HCT116 (cell line): ENCODE data around the gene SHISAL2B. TPM values are rescaled to one million over a fixed set of nuclear protein-coding genes. Genes with fewer than 3 reads are reported as not detected.

ENCODE experiments used
- ATAC-seq: fragments of 200-7000 bp; cut with Tn5 transposase; 2 replicates; pipeline ENCODE4 v1.9.1; 2020; ENCODE audit warnings: mild to moderate bottlenecking, moderate library complexity
- BruUV-seq: library from RNA; stranded (reverse); fragments of 400-500 nt; replicated peaks from 2 replicates; lab custom pipeline; 2021; lab: Mats Ljungman, UMichigan
- CTCF ChIA-PET: fragments of 300-600 bp; sonication (Branson Sonifier 250); formaldehyde crosslinking; loops from one replicate; lab custom pipeline; 2021; ENCODE audit warnings: antibody characterized with exemption; lab: Charles Lee
- POLR2A ChIA-PET: fragments of 300-600, 350-600 bp; sonication (Branson Sonifier 250); formaldehyde crosslinking; loops from one replicate; lab custom pipeline; 2021; ENCODE audit warnings: antibody characterized with exemption; lab: Charles Lee
- RAD21 ChIA-PET, 2 experiments: fragments of 300-600 bp; sonication (Branson Sonifier 250); formaldehyde crosslinking; loops; one replicate each; lab custom pipeline; 2023; ENCODE audit warnings: low total read pairs in 2 of 2; ENCODE audit not compliant: uncharacterized antibody in 2 of 2, unreplicated experiment in 2 of 2, low non-redundant PET in 1 of 2; lab: Charles Lee
- DNase-seq: peaks from one replicate; pipeline ENCODE4 v3.0.0-alpha.2; 2010; ENCODE audit warnings: low read depth, low spot score
- H2AFZ ChIP-seq: fragments of 200-600 bp; shearing (Covaris generic), sonication (generic); 2 replicates; pipeline ENCODE4 v1.6.1; 2017; ENCODE audit warnings: low read depth, mixed run types, mixed read lengths, antibody characterized with exemption, low read length; ENCODE audit not compliant: poor library complexity, severe bottlenecking
- H3K27ac ChIP-seq: 2 replicates; pipeline ENCODE4 v1.5.1; 2012; ENCODE audit warnings: low read depth, low read length
- H3K27me3 ChIP-seq: fragments of 200-600 bp; sonication (generic); 2 replicates; pipeline ENCODE4 v1.6.1; 2016; ENCODE audit warnings: mixed run types, low read length, mixed read lengths; ENCODE audit not compliant: insufficient read depth
- H3K36me3 ChIP-seq, 2 experiments: fragments of 200-500 bp in 1 of 2; fragments of 200-600 bp in 1 of 2; sonication (Bioruptor generic) in 1 of 2; sonication (generic) in 1 of 2; 2 replicates each; pipeline versions ENCODE4 v1.5.1 to v1.6.1; 2014 to 2016; ENCODE audit warnings: low read length in 2 of 2, inconsistent platforms in 1 of 2, mixed read lengths in 1 of 2, mixed run types in 1 of 2; ENCODE audit not compliant: insufficient read depth in 2 of 2, control insufficient read depth in 1 of 2
- H3K4me1 ChIP-seq, 2 experiments: fragments of 200-600 bp in 1 of 2; sonication (generic) in 1 of 2; 2 replicates each; pipeline versions ENCODE4 v1.5.1 to v1.6.1; 2012 to 2017; ENCODE audit warnings: low read length in 2 of 2, inconsistent platforms in 1 of 2, mild to moderate bottlenecking in 1 of 2, mixed read lengths in 1 of 2, mixed run types in 1 of 2, moderate library complexity in 1 of 2; ENCODE audit not compliant: insufficient read depth in 2 of 2, control insufficient read depth in 1 of 2
- H3K4me2 ChIP-seq: fragments of 200-600 bp; sonication (generic); 2 replicates; pipeline ENCODE4 v1.6.1; 2017; ENCODE audit warnings: mixed run types, low read length, mixed read lengths
- H3K4me3 ChIP-seq, 2 experiments: fragments of 200-600 bp in 1 of 2; sonication (generic) in 1 of 2; replicated peaks in 1 of 2; 2 replicates each; pipeline ENCODE4 v1.5.1; 2011 to 2016; ENCODE audit warnings: low read length in 2 of 2, control low read depth in 1 of 2, low read depth in 1 of 2, mild to moderate bottlenecking in 1 of 2, mixed read lengths in 1 of 2, mixed run types in 1 of 2
- H3K79me2 ChIP-seq: fragments of 200-600 bp; sonication (generic); 2 replicates; pipeline ENCODE4 v1.6.1; 2017; ENCODE audit warnings: mild to moderate bottlenecking, mixed run types, low read length, moderate library complexity, mixed read lengths; ENCODE audit not compliant: insufficient read depth
- H3K9ac ChIP-seq: fragments of 200-600 bp; sonication (generic); 2 replicates; pipeline ENCODE4 v1.6.1; 2016; ENCODE audit warnings: low read length, mixed read lengths
- H3K9me2 ChIP-seq: fragments of 200-600 bp; sonication (generic), shearing (Covaris generic); 2 replicates; pipeline ENCODE4 v1.6.1; 2017; ENCODE audit warnings: mixed run types, mild to moderate bottlenecking, moderate library complexity; ENCODE audit not compliant: insufficient read depth
- H3K9me3 ChIP-seq, 2 experiments: fragments of 200-500 bp in 1 of 2; fragments of 200-600 bp in 1 of 2; sonication (Bioruptor generic) in 1 of 2; sonication (generic) in 1 of 2; 2 replicates each; pipeline ENCODE4 v1.6.1; 2014 to 2017; ENCODE audit warnings: low read length in 2 of 2, mixed read lengths in 2 of 2, inconsistent platforms in 1 of 2, low read depth in 1 of 2, mild to moderate bottlenecking in 1 of 2, mixed run types in 1 of 2, moderate library complexity in 1 of 2; ENCODE audit not compliant: control insufficient read depth in 1 of 2, insufficient read depth in 1 of 2
- H4K20me1 ChIP-seq: fragments of 200-600 bp; sonication (generic), shearing (Covaris generic); 2 replicates; pipeline ENCODE4 v1.6.1; 2017; ENCODE audit warnings: mixed run types, mild to moderate bottlenecking, moderate library complexity; ENCODE audit not compliant: insufficient read depth
- EZH2 ChIP-seq: fragments of 200-600 bp; sonication (generic); IDR thresholded peaks from 2 replicates; pipeline ENCODE4 v1.6.1; 2017; ENCODE audit warnings: antibody characterized with exemption, mixed run types
- EZH2phosphoT487 ChIP-seq: fragments of 200-600 bp; IDR thresholded peaks from 2 replicates; pipeline ENCODE4 v1.6.1; 2018; ENCODE audit warnings: antibody characterized with exemption, borderline replicate concordance
- RAD21 ChIP-seq: IDR thresholded peaks from 2 replicates; pipeline ENCODE4 v1.6.1; 2012; ENCODE audit warnings: low read depth, mild to moderate bottlenecking
- SP1 ChIP-seq: IDR thresholded peaks from 2 replicates; pipeline ENCODE4 v1.6.1; 2012; ENCODE audit warnings: low read depth
- SRF ChIP-seq: IDR thresholded peaks from 2 replicates; pipeline ENCODE4 v1.6.1; 2012; ENCODE audit warnings: low read depth
- ZNF274 ChIP-seq: fragments of 200-500 bp; sonication (Bioruptor generic); IDR thresholded peaks from 2 replicates; pipeline ENCODE4 v1.6.1; 2014; ENCODE audit warnings: mild to moderate bottlenecking, low read depth, low read length, inconsistent platforms
- intact Hi-C: fragments of 100-400 bp; cut with micrococcal nuclease; formaldehyde crosslinking; loops from 2 replicates; pipeline ENCODE4 v1.10.0; 2022
- total RNA-seq: library from RNA; stranded (reverse); gene quantifications from one replicate; pipeline ENCODE4 v1.2.1, GENCODE V29; 2021; ENCODE audit not compliant: unreplicated experiment
- TF ChIP-seq, protein P1 (sequence below): IDR thresholded peaks from 2 replicates; pipeline ENCODE4 v1.6.1; 2012
- TF ChIP-seq, protein P2 (sequence below): IDR thresholded peaks from 2 replicates; pipeline ENCODE4 v1.6.1; 2012; ENCODE audit warnings: low read depth

The SHISAL2B gene
- total RNA-seq, 1 experiment from 2014 or later = not detected

DNA sequence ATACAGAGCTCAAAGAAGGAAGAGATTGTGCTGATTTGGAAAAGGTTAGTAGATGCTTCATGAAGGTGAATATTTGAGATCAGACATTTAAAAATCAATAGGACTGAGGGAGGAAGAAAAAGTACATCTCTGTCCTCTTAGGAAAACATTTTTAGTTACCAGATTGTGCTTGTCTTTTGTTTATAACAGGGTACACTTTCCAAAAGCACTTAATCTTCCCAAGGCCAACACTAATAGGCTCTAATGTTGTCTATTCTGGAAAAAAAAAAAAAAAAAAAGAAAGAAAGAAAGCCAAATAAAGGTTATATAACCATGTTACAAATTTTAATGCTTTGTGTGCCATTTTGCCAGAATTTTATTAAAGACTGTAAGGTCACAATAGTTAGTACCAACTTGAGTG lies 45.5 kb upstream of the SHISAL2B start:
- H3K4me3 ChIP-seq = no peak overlapping the region
- H4K20me1 ChIP-seq = no peaks in the 10 kb centered on the region
- H3K27me3 ChIP-seq = no peaks in the 10 kb centered on the region
- ATAC-seq (no peak), DNase-seq (no peak)
- ChIA-PET RAD21 (no interaction called here), POLR2A (no interaction called here), CTCF (no interaction called here)
- H3K27ac ChIP-seq = no peak overlapping the region
- BruUV-seq = no TSS peak
- H2AFZ ChIP-seq = no peak overlapping the region
- H3K4me1 ChIP-seq = no peaks in the 10 kb centered on the region
- no peaks in the 10 kb centered on the region for H3K79me2 ChIP-seq
- H3K9me2 ChIP-seq = 0 out of 2 replicates have a peak, but pooled peaks cover 2% of the 10 kb centered on the region
- H3K9me3 ChIP-seq = no peaks in the 10 kb centered on the region
- H3K36me3 ChIP-seq = no peaks in the 10 kb centered on the region
- H3K4me2 ChIP-seq = no peak overlapping the region
- TF ChIP-seq ZNF274 (no peak), EZH2phosphoT487 (no peak), SRF (no peak), RAD21 (no peak), SP1 (no peak), EZH2 (no peak)
- TF ChIP-seq, protein P1, sequence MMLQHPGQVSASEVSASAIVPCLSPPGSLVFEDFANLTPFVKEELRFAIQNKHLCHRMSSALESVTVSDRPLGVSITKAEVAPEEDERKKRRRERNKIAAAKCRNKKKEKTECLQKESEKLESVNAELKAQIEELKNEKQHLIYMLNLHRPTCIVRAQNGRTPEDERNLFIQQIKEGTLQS = no peak
- TF ChIP-seq, protein P2, sequence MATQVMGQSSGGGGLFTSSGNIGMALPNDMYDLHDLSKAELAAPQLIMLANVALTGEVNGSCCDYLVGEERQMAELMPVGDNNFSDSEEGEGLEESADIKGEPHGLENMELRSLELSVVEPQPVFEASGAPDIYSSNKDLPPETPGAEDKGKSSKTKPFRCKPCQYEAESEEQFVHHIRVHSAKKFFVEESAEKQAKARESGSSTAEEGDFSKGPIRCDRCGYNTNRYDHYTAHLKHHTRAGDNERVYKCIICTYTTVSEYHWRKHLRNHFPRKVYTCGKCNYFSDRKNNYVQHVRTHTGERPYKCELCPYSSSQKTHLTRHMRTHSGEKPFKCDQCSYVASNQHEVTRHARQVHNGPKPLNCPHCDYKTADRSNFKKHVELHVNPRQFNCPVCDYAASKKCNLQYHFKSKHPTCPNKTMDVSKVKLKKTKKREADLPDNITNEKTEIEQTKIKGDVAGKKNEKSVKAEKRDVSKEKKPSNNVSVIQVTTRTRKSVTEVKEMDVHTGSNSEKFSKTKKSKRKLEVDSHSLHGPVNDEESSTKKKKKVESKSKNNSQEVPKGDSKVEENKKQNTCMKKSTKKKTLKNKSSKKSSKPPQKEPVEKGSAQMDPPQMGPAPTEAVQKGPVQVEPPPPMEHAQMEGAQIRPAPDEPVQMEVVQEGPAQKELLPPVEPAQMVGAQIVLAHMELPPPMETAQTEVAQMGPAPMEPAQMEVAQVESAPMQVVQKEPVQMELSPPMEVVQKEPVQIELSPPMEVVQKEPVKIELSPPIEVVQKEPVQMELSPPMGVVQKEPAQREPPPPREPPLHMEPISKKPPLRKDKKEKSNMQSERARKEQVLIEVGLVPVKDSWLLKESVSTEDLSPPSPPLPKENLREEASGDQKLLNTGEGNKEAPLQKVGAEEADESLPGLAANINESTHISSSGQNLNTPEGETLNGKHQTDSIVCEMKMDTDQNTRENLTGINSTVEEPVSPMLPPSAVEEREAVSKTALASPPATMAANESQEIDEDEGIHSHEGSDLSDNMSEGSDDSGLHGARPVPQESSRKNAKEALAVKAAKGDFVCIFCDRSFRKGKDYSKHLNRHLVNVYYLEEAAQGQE = no peak
- no peak overlapping the region for H3K9ac ChIP-seq
- intact Hi-C loops = no loop called here
